ENCODE results near the gene TMEM170B. TPM values are rescaled to one million over a fixed set of nuclear protein-coding genes. Genes with fewer than 3 reads are reported as not detected.

The TMEM170B gene, protein sequence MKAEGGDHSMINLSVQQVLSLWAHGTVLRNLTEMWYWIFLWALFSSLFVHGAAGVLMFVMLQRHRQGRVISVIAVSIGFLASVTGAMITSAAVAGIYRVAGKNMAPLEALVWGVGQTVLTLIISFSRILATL
- total RNA-seq (2014; rRNA removed; shearing (Covaris generic)), result under 0.01 TPM in 1 of 2 replicates, not detected in the other

DNA sequence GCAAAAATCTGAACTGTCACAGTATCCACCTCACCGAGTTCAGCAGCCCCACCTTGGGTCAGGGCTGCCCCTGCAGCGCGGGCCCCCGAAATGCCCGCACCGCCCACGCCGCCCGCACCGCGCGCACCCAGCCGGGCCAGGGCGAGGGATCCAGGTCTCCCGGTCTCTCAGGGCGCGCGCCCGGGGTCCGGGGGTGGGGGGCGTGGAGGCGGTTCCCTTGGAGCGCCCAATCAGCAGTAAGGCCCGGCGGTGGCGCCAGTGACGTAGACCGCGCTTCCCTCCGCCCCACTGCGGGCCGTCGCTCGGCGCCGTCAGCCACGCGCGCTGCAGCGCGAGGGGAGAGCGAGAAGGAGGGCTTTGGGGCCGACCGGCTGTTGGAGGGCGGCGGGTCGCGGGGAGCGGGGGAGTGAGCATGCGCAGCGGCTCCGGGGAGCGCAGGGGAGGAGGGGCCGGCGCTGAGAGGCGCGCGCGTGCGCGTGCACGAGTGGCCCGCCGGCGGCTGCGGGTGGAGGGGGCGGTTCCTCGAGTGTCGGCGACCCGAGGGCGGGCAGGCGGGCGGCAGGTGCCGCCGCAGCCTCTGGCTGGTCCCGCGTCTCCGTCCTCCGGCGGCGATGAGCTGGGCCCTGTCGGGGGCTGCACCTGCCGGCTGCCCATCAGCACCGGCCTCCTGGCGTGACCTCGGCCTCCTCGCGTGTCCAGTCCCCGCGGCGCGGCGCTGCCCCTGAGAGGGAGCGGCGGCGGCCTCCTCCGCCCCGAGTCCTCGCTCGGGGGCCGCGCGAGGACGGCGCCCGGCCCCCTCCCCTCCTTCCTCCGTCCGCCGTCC lies at the start of gene TMEM170B:
TSS of gene TMEM170B (plus strand) at position 521 of the 823 bp plus-strand sequence. CDS start 529 bp downstream, outside the sequence.
- H3K4me3 ChIP-seq, result peak within 1 kb of the TSS; percentile 55
- H3K27me3 ChIP-seq (replicated peaks), result peaks cover 53% of the 10 kb centered on the region
- DNase-seq (ENCODE audit: low read depth in 1 of 2, low spot score in 2 of 2), result peak; percentile 67 to 73
- H3K27ac ChIP-seq, result no peak within 1 kb of the TSS
- H3K9me3 ChIP-seq (replicated peaks), result no peaks in the 10 kb centered on the region
- no peaks in the 10 kb centered on the region for H3K36me3 ChIP-seq
- H3K4me1 ChIP-seq (replicated peaks), result peaks cover 20% of the 10 kb centered on the region

DNA sequence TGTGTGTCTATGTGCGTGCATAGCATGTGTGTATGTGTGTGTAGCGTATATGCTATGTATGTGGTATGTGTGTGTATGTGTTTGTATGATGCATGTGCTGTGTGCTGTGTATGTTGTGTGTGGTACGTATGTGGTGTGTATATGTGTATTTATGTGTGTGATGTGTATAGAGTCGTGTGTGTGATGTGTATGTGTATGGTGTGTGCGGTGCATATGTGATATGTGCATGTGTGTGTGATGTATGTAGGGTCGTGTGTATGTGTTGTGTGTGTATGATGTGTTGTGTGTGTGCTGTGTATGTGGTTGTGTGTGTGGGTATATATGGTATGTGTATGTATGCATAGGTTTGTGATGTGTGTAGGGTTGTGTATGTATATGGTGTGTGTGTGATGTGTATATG lies 46.6 kb upstream of the TMEM170B start:
- no peaks in the 10 kb centered on the region for H3K9me3 ChIP-seq (replicated peaks)
- H3K27ac ChIP-seq, result no peak overlapping the region
- DNase-seq (ENCODE audit: low read depth in 1 of 2, low spot score in 2 of 2), result no peak
- no peaks in the 10 kb centered on the region for H3K27me3 ChIP-seq (replicated peaks)
- H3K4me1 ChIP-seq (replicated peaks), result peaks cover 5% of the 10 kb centered on the region
- no peak overlapping the region for H3K4me3 ChIP-seq
- H3K36me3 ChIP-seq, result no peaks in the 10 kb centered on the region

DNA sequence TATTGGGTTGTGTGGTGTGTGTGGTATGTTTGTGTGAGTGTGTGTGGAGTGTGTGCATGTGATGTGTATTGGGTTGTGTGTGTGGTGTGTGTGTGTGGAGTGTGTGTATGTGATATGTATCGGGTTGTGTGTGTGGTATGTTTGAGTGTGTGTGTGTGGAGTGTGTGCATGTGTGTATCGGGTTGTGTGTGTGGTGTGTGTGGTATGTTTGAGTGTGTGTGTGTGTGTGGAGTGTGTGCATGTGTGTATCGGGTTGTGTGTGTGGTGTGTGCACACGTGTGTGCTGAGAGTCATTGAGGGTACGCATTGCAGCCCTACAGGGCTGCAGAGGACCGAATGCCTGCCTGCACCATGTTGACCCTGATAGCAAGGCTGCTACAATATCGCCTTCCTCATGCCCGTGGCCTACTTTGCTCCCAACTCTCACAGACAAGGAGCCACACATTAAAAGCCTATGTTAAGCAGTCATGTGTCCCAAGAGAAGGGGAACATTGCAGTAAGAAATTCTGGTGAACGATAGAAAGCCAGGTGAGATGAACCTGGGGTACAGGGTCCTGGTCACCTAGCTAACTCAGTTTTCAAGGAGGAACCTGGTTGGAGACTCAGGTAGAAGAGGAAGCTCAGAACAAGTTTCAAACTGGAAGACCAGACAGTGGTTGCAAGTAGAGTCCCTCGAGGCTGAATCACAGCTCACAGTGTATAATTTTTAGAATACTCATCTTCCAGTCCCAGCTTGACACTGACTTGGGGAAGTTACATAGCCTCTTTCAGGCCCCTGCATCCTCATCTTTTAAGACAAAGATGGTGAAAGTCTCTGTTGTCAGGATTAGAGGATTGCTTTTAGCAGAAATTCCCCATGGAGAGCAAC lies 45.7 kb upstream of the TMEM170B start:
- Histone ChIP-seq H3K9me3 (replicated peaks) (no peaks in the 10 kb centered on the region), H3K4me1 (replicated peaks) (peaks cover 6% of the 10 kb centered on the region), H3K27me3 (replicated peaks) (no peaks in the 10 kb centered on the region), H3K4me3 (no peak overlapping the region), H3K36me3 (no peaks in the 10 kb centered on the region), H3K27ac (no peak overlapping the region)
- no peak for DNase-seq (ENCODE audit: low read depth in 1 of 2, low spot score in 2 of 2)

DNA sequence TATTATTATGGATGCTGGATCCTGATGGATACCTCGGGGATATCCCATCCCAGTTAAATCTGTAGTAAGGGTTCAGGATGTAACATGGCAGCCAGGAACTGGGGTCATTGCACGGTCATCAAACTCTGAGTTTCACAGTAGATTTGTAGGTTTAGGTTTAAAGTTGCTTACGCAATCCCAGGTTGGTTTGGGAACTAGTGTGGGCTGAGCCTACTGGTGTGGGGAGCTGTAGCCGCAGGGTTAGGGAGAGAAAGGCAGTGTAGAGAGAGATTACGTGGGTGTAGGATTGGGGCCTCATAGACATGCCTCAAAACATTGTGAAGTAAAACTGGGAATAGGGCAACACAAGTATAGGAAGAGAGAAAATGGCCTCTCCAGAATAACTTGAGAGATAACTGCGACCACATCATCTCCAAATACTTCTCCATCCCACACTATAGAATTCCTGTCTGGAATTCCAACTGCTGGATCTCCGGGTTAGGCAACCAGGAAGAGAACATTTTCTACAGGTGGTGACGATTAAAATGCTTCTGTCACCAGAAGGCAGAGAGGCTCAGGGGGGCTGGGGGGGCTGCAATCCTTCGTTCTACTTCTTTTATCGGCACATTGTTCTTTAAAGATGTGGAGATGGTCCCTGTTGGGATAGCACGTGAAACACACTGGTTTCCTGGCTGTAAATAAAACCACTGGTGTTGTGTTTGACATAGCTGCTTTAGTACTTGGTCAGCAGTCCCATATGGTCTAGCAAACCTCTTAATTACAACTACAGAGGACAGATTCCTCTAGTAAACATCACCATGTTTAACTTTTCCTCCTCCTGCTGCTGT lies 44.9 kb upstream of the TMEM170B start:
- no peaks in the 10 kb centered on the region for H3K27me3 ChIP-seq (replicated peaks)
- H3K4me3 ChIP-seq, result no peak overlapping the region
- H3K27ac ChIP-seq, result no peak overlapping the region
- no peak for DNase-seq (ENCODE audit: low read depth in 1 of 2, low spot score in 2 of 2)
- H3K9me3 ChIP-seq (replicated peaks), result no peaks in the 10 kb centered on the region
- H3K4me1 ChIP-seq (replicated peaks), result peaks cover 6% of the 10 kb centered on the region
- no peaks in the 10 kb centered on the region for H3K36me3 ChIP-seq

DNA sequence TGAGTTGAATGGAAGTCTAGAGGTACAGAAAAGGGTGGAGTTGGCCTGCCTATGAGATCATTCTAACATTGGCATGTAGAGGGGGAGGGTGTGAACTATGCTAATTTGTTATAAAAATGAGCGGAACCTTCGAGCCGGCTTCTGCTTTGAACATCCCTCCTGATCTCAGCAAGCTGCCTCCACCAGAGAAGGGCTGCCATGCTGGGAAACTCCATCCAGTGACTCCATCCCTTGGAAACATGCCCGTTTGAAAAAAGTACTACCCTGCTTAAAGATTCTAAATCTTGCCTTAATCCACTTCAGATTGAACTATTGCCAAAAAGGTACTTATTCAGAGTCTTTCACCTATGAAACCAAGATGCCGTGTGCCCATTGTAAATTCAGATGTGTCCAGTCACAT lies 43.6 kb upstream of the TMEM170B start:
- Histone ChIP-seq H3K4me3 (no peak overlapping the region), H3K36me3 (no peaks in the 10 kb centered on the region), H3K27me3 (replicated peaks) (no peaks in the 10 kb centered on the region), H3K4me1 (replicated peaks) (peaks cover 6% of the 10 kb centered on the region), H3K27ac (no peak overlapping the region), H3K9me3 (replicated peaks) (no peaks in the 10 kb centered on the region)
- no peak for DNase-seq (ENCODE audit: low read depth in 1 of 2, low spot score in 2 of 2)

DNA sequence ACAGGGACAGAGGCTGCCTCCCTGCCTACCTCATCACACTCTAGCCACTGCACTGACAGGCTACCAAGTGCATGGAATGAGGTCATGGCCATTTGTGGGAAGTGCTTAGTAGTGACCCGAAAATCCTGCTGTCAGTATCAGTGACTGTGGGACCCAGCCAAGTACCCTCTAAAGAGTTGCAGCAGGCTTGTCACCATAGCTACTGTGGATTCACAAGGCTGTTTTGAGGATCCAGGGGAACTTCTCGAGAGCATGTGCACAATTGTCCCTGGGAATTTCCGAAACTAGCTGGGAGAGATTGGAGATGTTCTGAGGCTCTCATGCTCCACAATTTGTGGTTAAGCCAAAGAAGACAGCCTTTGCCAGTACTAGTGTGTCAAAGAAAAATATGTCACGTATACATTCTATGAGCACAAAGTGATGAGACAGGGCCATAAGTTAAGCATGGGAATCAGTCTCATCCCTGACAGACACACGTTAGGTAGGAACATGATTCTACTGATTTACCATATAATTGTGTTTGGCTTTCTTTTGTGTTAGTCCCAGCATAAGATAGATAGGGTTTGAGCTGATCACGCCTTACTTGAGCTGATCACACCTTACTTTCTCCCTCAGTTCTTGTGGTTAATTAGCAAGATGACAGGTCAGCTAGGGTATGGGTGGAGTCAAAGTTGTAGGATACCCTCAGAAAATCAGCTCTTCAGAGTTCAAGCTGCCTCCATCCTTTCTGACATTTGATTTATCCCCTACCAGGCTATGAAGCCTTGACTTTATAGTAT lies 42.6 kb upstream of the TMEM170B start:
- peaks cover 6% of the 10 kb centered on the region for H3K4me1 ChIP-seq (replicated peaks)
- no peaks in the 10 kb centered on the region for H3K27me3 ChIP-seq (replicated peaks)
- no peak overlapping the region for H3K4me3 ChIP-seq
- no peaks in the 10 kb centered on the region for H3K36me3 ChIP-seq
- no peak overlapping the region for H3K27ac ChIP-seq
- no peak for DNase-seq (ENCODE audit: low read depth in 1 of 2, low spot score in 2 of 2)
- H3K9me3 ChIP-seq (replicated peaks), result no peaks in the 10 kb centered on the region

DNA sequence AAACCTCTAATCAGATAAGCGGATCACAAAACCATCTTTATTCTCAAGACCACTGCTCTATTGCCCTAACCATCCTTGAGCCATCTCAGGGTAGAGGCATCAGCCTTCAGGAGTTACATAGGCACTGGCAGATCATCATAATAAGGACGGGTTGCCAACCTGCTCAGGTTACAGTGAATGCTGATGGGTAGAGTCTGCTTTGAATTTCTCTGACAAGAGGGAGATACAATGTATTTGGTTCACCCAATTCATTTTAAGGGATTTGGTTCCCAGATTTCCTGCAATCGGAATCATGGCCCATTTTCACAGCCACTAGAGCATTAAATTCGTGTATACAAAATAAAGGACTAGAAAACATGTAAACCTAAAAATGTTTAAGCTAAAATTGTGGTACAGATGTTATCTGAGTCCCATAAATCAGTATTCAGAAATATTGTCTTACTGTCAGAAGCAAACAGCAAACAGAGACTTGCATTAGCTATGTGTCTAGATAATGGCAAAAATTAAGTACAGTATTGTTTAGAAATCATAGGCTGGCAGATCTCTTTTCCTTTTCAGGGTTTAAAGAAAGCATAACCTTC lies 41.9 kb upstream of the TMEM170B start:
- no peaks in the 10 kb centered on the region for H3K9me3 ChIP-seq (replicated peaks)
- H3K27me3 ChIP-seq (replicated peaks), result no peaks in the 10 kb centered on the region
- no peaks in the 10 kb centered on the region for H3K36me3 ChIP-seq
- no peak overlapping the region for H3K4me3 ChIP-seq
- DNase-seq (ENCODE audit: low read depth in 1 of 2, low spot score in 2 of 2), result no peak
- peaks cover 6% of the 10 kb centered on the region for H3K4me1 ChIP-seq (replicated peaks)
- peak overlapping the region; percentile 18; the same call in 1 of the 2 replicates for H3K27ac ChIP-seq

DNA sequence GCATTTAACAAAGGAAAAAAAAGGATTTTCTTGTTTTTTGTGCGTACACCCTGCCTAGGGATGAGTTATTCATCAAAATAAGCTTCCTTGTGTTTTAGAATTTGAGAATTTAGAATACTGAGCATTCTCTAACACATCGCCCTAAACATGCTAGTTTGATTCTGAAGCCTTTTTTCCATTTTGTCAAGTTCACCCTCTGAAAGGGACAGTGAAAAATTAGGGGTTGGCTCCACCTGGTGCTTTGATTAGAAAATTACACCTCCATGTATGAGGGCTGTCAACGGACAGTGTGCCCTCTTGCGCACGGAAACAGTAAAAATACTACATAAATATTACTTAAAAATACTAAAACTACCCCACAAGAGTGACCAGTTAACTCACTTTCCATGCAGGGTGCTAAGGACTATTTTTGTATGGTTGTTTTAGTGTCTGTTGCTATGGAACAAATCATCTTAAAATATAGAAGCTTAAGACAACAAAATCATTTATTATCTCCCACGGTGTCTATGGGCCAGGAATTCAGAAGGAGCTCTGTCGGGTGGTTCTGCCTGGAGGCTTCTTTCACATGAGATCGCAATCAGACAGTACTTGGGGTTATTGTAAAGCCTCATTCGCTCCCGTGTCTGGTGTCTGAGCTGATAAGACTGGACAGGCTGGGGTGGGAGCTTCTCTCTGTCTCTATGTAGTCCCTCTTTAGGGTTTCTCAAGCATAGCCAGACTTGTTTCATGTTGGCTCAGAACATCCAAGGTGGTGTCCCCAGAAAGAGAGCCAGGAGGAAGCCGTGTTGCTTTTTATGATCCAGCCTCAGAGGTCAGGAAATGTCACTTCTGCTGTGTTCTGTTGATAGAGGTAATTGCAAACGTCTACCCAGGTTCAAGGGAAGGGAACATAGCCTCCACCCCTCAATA lies 41.1 kb upstream of the TMEM170B start:
- Histone ChIP-seq H3K36me3 (no peaks in the 10 kb centered on the region), H3K4me3 (no peak overlapping the region), H3K27ac (peak overlapping the region; percentile 18; the same call in 1 of the 2 replicates), H3K27me3 (replicated peaks) (no peaks in the 10 kb centered on the region), H3K4me1 (replicated peaks) (peaks cover 6% of the 10 kb centered on the region), H3K9me3 (replicated peaks) (no peaks in the 10 kb centered on the region)
- DNase-seq (ENCODE audit: low read depth in 1 of 2, low spot score in 2 of 2), result peak; percentile 76 to 78

DNA sequence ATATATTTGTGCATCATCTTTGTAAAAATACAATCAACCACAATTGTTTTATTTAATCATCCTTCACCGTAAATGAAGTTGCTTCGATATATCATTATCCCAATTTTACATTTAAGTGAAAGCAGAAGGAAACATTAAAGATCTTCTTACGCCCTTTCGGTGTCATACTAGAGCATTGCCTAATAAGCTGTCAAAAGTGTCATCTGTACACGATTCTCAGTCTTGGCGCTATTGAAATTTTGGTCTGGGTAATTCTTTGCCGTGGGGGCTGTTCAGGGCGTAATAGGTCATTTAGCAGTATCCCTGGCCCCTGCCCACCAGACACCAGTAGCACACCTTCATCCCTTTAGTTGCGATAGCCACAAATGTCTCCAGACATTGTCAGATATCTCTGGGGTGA lies 40.4 kb upstream of the TMEM170B start:
- Histone ChIP-seq H3K4me1 (replicated peaks) (peaks cover 6% of the 10 kb centered on the region), H3K4me3 (no peak overlapping the region), H3K27ac (no peak overlapping the region), H3K27me3 (replicated peaks) (no peaks in the 10 kb centered on the region), H3K36me3 (no peaks in the 10 kb centered on the region), H3K9me3 (replicated peaks) (no peaks in the 10 kb centered on the region)
- no peak for DNase-seq (ENCODE audit: low read depth in 1 of 2, low spot score in 2 of 2)

DNA sequence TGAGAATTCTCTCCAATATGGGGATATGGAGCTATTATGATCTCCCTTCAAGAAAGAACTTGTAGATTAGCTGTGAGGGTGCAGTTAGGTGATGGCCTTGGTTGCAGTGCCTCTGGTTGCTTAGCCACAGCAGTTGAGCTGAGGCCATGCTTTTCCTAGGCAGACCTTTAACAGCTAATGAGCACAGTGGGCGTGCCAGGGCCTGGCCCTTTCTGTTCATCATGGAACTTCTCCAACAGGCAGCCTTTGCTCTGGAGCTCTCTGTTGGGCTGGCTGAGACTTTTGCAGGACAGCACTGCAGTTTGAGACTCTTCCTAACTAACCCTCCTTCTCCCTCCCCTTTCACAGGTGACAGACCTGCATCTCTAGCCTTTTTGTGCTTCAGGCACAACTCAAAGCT lies 39.7 kb upstream of the TMEM170B start:
- peaks cover 6% of the 10 kb centered on the region for H3K4me1 ChIP-seq (replicated peaks)
- H3K9me3 ChIP-seq (replicated peaks), result no peaks in the 10 kb centered on the region
- H3K36me3 ChIP-seq, result no peaks in the 10 kb centered on the region
- H3K27me3 ChIP-seq (replicated peaks), result no peaks in the 10 kb centered on the region
- no peak overlapping the region for H3K27ac ChIP-seq
- H3K4me3 ChIP-seq, result no peak overlapping the region
- DNase-seq (ENCODE audit: low read depth in 1 of 2, low spot score in 2 of 2), result no peak

DNA sequence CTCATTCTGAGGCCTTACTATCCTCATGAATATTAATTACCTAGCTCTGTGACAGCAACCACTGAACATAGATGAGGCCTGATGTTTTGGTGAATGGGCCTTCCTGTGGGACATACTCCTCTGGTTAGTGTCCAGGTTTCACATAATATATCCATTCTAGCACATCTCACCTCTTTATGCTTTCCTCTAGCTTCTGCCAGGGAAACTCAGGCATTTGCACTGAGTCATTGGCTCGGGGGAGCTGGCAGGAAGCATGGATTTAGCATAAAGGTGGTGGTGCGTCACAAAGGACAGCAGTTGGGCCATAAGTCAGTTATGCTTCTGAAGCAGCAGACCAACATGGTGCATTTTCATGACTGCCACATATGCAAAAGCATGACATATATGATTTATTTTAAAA lies 37.5 kb upstream of the TMEM170B start:
- Histone ChIP-seq H3K4me1 (replicated peaks) (peaks cover 6% of the 10 kb centered on the region), H3K36me3 (no peaks in the 10 kb centered on the region), H3K27ac (no peak overlapping the region), H3K27me3 (replicated peaks) (no peaks in the 10 kb centered on the region), H3K4me3 (no peak overlapping the region), H3K9me3 (replicated peaks) (no peaks in the 10 kb centered on the region)
- DNase-seq (ENCODE audit: low read depth in 1 of 2, low spot score in 2 of 2), result no peak

DNA sequence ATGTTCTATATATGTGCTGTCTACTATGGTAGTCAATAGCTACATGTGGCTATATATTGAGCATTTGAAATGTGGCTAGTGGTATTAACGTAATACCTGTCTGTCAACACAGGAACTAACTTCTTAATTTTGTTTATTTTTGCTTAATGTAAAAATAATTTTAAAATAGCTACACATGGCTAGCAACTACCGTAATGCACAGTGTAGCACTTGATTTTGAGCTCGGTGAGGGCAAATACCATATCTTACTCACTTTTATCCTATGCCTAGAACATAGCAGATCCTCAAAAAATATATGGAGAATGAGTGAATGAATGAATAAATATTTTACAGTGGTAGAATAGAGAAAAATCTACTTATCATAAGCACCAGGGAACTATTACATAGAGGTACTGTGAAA lies 28.1 kb upstream of the TMEM170B start:
- H3K4me1 ChIP-seq (replicated peaks), result no peaks in the 10 kb centered on the region
- no peak for DNase-seq (ENCODE audit: low read depth in 1 of 2, low spot score in 2 of 2)
- H3K9me3 ChIP-seq (replicated peaks), result no peaks in the 10 kb centered on the region
- no peak overlapping the region for H3K27ac ChIP-seq
- no peaks in the 10 kb centered on the region for H3K36me3 ChIP-seq
- H3K4me3 ChIP-seq, result no peak overlapping the region
- peaks cover 10% of the 10 kb centered on the region; the same call in 1 of the 2 replicates for H3K27me3 ChIP-seq (replicated peaks)
